ENCODE results near the gene ANGPT4.

Gene ANGPT4

DNA sequence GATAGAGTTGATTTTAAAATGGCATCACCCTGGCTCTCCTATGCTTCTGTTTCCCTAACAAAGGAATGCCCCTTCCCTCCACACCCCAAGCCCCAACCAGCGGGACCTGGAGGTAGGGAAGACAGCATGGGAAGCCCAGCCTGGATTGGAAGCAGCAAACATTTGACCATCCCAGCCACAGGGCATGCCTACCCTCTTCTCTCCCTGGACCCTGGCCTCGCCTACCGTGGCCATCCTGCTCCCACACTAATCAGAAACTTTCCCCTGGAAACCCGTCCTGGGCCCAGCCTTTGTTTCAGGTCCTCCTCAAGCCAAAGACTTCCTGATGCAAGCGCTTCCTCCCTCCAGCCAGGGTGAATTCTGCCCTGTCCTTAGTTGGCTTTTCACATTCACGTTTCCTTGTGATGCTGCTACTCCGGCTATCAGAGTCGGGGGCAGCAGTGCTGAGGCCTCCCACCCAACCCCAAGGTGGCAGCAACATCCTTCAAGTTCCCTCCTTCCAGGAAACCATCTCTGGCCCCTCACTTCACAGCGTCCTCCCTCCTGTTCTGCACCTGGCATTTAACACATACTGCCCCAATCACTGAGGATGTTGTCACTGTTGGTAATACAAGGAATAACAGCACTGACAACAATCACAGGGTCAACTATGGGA lies 18.2 kb upstream of the ANGPT4 start:
- DNase-seq = no peak

DNA sequence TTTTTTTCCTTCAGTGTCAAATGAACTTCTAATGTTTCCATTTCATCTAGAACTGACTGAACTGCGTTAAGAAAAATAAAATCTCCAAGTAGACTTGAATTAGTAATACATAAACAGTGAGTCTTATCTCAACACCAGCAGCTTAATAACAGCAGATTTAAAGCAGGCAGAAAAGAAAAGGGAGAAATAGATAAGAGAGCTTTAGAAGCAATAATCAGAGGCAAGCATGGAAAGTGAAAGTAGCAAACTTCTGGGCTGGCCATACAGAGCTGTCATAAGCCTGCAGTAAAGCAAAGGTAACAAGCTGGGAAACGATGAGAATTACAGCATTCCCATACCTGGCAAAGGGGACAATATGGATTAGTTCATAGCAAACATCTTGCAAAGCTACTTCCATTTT lies 16.9 kb upstream of the ANGPT4 start:
- DNase-seq = no peak

DNA sequence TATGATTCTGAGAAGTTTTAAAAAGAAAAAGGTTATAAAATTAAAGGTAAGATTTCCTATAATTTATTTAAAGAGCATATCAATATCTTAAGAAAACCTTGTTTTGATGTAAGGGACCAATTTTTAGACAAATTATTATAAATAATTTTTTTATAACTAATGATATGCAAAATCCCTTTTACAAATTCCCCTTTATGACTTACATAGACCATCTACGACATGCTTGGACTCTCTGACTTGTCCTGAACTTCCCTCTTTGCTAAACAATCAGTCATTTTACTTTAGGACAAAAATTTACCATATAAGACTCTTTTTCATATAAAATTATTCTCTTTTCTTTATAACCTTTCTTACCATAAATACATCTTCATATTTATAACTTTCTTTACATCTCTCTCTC lies 15.3 kb upstream of the ANGPT4 start:
- DNase-seq = no peak

DNA sequence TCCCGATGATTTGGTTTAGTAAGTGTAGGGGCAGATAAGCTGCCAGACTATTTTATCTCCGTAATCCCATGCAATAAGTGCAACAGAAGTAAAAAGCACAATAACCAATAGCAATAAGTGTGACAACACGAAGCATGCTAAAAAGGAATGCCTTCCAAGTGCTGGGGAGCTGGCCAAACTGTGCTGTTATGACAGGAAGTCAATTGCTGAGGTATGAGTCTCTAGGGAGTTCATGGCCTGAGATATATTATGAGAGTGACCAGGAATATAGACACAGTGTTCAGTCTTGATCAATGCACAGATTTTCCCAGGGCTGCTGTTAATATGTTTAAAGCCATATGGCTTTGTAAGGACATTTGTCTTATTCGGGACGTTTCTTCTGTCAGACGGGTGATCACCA lies 10.5 kb upstream of the ANGPT4 start:
- no peak for DNase-seq

DNA sequence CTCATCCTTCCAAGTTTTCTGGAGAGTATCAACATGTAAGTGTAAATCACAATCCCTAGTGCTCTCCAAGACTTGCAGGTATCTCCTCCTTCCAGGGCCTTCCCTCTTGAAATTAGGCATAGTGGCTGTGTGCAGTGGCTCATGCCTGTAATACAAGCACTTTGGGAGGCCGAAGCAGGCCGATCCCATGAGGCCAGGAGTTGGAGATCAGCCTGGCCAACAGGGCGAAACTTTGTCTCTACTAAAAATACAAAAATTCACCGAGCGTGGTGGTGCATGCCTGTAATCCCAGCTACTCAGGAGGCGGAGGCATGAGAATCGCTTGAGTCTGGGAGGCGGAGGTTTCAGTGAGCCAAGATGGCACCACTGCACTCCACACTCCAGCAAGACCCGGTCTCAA lies 9.4 kb upstream of the ANGPT4 start:
- no peak for DNase-seq

DNA sequence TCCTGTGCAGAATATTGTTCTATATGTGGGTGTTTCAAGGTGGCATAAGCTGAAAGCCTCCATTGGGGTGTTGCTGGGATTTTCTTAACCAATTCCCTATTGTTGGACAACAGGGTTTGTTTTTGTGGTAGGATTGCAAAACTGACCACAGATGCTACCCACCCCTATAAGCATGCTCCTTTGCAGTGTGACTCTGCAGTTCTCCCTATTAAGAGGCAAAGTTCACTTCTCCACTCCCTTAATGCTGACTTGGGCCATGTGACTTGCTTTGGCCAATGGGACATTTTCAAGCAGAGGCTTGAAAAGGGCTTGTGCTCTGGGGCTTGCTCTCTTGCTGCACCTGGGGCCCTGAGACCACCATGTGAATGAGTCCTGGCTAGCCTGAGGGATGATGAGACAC lies 8.5 kb upstream of the ANGPT4 start:
- no peak for DNase-seq

DNA sequence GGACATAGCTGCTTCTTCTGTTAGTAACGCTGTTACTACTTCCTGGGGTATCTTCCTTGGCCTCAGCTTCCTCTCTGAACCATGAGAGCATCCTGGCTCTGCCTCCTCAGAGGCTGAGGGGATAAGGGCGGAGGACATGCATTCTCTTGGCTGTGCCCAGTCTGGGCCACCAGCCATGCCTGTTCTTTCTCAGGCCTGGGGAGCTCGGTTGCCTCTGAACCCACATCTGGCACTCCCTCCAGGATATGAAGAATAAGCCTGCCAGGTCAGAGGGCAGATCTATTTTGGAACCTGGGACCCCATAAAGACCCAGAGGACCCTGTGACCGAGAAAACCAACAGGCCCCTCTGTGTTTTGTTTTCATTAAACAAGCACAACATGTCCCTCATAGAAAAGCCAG lies 6.6 kb upstream of the ANGPT4 start:
- no peak for DNase-seq

DNA sequence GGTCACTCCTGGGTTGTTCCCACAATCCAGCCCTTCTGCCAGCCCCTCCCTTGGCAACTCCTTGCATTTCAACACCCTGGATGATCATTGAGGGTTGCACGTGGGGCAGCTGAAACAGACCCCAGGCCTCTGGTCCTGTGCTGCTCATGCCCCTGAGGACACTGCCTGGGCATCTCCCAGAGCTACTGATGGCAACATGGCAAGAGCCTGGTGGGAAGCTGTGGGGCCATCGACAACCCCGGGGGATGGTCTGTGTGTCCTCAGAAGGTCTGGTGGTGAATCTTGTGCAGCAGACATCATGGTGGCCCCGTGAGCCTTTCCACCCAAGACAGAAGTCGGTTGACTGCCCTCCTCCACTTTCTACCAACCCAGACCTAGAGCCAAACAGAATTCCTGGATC lies 4.9 kb upstream of the ANGPT4 start:
- DNase-seq = no peak

DNA sequence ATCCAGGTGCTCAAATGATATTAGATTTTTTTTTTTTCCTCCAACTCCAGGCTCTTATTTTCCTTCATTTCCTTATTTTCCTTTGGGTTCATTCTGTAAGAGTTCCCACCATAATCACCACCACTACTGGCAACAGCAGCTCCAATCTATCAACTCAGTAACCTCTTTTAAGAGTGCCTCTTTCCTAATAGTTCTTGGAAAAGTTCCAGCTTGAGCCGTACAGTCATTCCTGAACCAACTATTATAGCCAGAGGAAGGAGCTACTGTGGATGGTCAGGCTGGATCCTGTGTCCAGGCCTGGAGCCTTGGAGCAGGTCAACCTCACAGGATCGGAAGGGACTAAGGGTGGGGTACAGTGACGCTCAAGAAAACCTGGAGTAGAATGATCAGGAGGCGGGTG lies 4.2 kb upstream of the ANGPT4 start:
- DNase-seq = no peak

DNA sequence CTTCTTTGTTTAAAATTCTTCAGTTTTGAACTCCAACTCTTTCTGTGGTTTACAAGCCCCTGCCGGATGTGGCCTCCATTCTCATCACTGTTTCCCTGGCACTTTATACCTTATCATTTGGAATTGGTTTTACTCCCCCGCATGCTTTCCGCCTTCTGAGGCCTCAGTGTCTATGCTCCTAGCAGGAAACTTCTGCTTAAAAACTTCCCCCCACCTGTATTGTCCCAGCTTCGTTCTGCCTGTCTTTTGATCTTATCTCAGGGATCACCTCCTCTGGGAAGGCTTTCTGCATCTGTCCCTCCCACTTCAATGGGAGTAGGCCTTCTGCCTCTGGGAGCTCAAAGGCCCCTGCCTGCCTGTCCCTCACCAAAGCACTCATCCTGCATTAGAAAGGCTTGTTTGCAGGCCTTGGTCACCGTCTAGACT lies 3.4 kb upstream of the ANGPT4 start:
- DNase-seq = no peak

DNA sequence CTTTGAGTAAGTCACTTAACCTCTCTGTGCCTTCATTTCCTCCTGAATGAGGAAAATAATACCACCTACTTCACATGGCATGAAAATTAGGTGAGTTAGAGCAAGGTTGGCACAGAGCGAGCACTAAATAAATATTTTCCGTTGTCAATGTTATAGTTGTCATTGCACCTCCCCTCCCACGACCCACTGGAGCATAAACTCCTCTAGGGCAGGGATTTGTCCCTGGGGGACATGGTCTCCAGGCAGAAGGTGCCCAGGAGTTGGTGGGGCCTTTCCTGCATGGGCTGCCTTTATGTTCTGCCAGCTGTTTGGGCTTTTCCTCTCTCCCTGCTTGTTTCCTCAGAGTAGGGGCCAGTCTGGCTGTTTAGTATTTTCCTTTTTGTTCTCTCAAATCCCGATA lies 1.3 kb upstream of the ANGPT4 start:
- no peak for DNase-seq

DNA sequence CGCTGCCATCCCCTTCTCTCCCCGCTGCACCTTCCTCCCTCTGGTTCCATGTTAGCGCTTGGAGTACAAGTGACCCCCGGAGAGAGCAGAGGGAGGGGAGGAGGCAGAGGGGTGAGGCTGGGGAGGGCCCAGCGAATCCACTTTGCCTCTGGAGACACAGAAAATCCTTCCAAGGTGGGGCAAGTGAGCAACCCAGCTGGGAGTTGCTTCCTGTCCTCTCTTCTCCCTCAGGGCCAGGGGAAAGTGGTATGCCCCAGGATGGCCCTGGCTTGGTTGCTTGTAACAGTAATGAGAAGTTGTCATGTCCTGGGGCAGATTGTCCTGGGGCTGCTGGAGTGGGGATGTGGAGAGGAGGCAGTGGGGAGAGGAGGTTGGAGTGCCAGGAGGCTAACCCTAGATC lies 691 bp upstream of the ANGPT4 start:
- no peak for DNase-seq

DNA sequence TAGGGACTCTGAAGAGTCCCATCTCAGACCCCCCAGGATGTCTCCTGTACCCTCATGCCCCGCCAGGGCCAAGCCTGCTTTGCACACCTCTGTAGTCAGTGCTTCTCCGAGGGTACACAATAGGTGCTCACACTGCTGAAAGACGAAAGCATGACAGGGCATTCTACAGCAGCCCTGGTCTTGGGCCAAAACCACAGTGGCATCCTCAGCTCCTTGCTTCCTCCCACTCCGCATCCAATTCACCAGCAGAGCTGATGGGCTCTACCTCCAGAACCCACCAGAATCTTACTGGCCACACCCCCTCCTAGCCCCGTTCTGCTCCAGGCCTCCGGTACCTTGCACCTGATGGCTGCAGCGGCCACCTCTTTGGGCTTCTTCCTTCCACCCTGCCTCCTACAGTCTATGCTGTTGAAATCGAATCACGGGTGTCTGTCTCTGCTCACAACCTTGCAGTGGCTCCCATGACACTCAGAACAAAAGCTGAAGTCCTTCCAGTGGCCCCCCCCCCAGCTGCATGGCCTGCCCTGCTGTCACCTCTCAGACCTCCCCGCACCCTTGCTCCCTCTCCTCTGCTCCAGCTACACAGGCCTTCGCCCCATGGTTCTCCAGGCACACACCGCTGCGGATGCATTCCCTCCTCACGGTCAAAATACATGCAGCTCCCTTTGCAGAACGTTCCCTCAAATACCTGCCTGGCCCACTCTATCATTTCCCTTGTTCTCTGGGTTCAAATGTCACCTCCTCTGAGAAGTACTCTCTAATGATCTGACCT lies 1.2 kb downstream of the ANGPT4 start:
- DNase-seq = no peak

DNA sequence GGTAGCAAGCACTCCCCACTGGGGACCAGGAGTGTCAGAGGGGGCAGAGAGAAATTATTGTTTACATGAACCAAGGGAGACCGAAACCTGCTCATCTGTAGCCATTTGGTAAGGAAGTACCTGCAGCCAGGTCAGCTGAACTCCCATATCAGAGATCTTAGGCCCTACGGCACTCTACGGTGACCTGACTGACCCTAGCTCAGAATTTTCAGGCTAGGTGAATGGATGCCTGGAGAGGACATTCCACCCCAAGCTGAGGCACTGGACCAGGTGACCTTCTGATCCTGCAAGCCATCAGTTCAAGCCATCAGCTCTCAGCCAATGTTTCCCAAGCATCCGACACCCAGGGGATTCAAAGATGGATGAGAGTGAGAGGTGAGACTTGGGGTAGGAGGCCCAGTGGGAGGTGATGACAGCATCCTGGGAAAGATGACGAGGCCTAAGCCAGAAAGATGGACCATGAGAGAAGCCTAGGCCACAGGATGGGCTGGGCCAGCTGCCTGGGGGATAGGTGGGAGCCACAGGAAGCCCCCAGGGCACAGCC lies 2.8 kb downstream of the ANGPT4 start:
- no peak for DNase-seq

DNA sequence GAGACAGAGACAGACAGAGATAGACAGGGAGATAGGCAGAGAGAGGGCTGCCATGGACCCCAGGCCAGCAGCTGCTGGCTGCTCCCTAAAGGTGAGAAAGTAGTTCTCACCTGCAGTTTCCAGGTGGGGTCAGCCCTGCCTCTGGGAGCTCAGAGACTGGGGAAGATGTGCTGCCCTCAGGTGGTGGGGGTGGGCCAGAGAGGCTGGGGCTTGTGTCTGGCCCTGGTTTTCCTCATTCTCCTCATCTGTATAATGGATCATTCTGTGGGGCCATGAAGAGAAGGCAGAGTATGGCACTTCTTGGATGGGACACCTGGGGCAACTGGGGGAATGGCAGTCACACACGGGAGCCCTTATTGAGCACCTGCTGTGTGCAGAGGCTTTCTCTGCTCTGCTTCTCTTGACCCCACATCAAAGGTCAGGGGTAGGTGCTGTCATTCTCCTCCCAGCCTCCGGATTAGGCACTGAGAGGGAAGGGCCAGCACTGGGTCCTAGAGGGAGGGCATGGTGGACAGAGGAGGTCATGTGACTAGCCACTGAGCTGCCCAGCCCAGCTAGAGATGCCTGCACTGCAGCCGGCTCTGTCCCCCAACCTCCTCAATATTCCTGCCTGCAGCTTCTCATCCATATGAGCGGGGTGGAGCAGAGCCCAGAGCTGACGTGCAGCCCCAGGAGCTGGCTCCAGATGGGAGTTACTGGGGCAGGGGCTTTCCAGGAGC lies 4.1 kb downstream of the ANGPT4 start:
- DNase-seq = no peak

DNA sequence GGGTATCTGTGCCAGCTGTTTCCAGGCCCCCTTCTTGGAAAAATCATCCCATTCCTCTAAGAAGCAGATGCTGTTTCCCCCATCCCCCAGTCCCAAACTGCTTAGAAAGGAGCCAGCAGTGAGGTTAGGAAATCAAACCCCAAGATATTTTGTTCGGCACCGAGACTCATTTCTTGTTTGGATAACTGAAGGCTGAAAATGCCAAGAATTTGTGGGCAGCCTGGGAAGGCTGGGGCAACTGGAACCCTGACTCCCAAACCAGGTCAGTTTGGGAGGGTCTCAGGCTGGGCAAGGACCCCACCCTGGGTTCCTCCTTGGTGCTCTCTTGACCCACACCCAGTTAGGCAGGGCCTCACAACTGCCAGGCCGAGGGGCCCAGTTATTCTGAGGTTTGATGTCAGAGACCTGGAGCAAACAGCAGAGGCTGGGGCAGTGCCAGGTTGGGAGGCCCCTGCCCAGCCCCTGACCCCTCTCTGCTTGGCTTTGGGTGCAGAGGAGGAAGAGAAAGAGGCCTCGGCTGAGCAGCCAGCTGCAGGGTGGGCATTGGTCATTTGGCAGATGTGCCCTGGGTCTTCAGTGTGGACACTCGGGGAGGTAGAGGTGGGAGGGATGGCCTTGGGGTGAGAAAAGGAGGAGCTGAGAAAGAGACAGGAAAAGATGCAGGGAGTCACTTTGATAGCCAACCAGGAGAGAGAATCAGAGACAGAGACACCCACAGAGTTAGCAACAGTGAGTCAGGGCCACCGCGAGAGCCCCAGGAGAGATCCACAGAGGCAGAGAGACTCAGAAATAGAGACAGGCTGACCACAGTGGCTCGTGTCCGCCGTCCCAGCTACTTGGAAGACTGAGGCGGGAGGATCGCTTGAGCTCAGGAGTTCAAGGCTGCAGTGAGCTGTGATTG lies 5.0 kb downstream of the ANGPT4 start:
- DNase-seq = no peak

DNA sequence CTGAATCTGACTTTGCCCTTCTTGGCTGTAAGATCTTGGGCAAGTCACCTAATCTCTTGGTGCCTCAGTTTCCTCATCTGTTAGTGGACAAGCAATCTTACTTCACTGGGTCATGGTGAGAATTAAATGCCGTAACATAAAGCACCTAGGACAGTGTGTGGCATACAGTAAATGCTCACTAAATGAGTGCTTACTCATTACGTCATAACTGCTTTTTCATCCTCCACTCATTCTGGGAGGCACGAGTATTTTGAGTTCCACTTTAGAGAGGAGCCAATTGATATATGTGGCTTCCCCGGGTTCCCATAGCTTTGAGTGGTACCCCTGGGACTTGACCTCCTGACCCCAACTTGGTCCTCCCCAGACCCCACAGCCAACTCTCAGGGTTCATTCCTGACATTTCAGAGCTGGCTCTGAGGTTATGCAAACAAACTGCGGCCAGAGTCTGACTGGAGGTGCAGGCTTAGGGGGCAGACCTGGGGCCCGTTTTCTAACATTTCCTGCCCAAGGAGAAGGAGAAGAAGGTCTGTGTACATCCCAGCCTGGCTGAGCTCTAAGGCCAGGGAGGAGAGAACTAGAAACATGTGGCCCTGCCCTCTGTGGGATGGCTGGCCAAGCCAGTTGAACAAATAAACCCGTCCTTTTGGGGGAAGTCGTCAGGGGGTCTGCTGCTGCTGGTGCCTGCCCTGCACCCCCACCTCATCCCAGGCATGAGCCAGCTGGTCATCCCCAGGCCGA lies 5.8 kb downstream of the ANGPT4 start:
- DNase-seq = no peak

DNA sequence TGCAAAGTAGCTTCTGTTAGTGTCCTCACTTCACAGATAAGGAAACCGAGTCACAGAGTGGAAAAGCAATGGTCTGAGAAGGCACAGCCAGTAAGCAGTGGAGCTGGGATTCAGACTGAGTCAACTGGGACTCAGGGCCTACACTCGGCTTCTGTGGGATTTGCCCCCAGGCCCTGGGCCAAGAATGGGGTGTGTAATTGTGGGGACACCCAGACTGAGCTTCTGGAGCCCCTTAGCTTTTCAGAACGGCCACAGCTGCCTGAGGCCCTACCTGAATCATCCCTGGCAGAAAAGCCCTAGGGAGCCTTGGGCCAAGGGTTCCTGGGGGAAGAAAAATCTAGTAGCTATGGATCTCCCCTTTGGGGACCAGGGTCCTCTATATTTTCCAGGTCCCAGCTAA lies 6.5 kb downstream of the ANGPT4 start:
- DNase-seq = no peak

DNA sequence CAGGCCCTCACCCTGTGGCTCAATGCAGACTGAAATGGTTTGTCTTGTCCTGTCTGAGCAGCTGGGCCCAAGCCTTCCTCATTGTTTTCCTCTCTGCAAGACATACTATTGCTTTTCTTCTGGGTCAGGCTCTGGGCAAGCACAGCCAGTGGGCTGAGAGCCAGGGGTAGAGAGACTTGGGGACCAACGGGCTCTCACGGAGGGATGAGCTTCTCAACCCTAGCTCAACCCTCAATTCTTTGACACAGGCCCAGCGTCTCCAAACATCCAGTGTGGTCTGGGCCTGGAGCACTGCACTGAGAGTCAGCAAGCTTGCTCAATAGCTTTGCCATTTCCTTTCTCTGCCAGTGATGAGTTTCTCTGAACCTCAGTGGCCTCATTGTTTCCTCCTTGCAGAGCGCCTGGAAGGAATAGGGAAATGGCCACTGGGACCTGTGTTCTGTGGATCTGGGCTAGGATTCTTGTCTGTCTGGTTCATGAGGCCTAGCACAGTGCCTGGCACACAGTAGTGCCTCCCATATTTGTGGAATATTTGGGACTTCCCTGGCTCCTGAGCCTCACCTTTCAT lies 9.3 kb downstream of the ANGPT4 start:
- DNase-seq = no peak

DNA sequence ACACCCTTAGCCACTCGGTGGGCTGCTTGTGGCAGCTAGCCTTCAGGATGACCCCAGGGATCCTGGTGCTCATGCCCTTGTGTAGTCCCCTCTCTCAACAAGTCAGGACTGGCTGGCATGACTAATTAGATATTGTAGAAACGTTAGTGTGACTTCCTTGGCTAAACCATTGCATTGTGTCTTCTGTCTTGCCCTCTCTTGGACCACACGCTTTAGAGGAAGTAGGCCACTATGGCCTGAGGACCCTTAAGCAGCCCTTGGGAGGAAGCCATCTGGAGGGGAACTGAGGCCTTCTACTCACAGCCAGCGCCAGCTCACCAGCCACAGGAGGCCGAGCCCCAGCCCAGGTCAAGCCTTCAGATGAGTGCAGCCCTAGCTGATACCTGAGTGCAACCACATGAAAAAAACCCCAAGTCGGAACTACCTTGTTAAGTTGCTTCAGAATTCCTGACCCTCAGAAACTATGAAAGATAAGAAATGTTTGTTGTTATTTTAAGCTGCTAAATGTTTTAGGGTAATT lies 10.1 kb downstream of the ANGPT4 start:
- DNase-seq = no peak

DNA sequence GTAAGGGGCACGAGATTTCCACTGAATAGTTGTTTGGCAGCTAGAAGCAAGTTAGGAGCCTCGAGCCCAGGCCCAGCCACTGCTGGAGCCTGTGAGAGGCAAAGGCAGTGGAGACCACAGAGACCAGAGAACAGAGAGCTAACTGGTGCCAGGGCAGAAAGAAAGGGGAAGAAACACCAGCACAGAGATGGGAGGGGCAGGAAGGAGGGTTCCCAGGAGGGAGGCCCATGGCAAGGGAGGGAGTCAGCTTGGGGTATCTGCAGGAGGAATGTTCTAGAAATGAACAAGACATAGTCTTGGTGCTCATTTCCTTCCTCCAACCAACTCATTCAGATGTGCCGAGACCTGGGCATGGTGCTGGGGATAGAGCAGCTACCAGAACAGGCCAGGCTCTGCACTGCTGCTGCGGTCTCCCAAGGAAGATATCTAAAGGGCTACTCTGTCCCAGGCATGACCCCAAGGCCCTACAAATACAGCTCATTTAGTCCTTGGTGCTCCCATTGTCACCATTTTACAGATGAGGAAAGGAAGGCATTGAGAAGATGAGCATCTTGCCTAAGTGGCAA lies 10.7 kb downstream of the ANGPT4 start:
- no peak for DNase-seq

Measured in NCI-H1092 treated with DMSO at 0.1 percent for 48 hours (cell line).